MM.1S (cell line): Measurements from ENCODE around the gene GPC5.

Source experiments
- EZH2 ChIP-seq: fragments of 300-600 bp; sonication (generic); optimal IDR thresholded peaks from 2 replicates; pipeline ENCODE3; 2017; ENCODE audit warnings: low read depth, mild to moderate bottlenecking, antibody characterized with exemption, low read length, mixed read lengths
- EZH2phosphoT487 ChIP-seq: fragments of 300-600 bp; sonication (generic); IDR thresholded peaks from 2 replicates; pipeline ENCODE4 v1.6.1; 2018; ENCODE audit warnings: antibody characterized with exemption, low read length
- TF ChIP-seq, protein P1 (sequence below): fragments of 300-600 bp; sonication (generic); IDR thresholded peaks from 2 replicates; pipeline ENCODE4 v1.5.1; 2016; ENCODE audit warnings: antibody characterized with exemption, low read length, mixed read lengths

DNA sequence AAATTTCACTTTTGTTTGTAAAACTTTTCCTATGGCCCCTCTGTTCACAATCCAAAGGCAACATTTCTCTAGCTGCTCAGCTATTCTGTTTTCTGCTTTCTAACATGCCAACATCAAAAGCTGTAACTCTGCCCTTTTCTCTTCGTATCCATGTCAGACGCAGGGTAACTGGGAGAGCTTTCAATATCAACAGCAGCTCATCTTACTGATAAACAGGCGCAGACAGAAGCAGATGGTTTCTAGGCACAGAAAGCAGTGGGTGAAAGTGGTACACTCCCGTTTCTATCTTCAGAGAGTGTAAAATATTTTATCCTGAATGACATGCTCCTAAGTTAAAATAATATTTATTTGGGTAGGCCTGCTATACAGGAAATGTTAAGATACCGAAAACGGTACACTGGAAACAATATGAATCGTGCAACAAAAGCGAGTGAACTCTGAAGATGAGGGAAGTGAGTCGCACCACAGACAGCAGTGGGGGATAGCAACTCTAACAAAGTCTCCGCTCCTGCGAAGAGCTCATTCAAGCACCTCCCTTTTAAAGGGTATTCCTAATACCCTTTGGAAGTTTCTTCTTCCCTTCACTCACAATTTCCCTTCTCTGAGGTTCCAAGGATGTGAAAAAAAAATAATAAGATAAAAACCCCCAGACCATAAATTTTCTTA lies 798.3 kb downstream of the GPC5 start:
- TF ChIP-seq, protein P1, sequence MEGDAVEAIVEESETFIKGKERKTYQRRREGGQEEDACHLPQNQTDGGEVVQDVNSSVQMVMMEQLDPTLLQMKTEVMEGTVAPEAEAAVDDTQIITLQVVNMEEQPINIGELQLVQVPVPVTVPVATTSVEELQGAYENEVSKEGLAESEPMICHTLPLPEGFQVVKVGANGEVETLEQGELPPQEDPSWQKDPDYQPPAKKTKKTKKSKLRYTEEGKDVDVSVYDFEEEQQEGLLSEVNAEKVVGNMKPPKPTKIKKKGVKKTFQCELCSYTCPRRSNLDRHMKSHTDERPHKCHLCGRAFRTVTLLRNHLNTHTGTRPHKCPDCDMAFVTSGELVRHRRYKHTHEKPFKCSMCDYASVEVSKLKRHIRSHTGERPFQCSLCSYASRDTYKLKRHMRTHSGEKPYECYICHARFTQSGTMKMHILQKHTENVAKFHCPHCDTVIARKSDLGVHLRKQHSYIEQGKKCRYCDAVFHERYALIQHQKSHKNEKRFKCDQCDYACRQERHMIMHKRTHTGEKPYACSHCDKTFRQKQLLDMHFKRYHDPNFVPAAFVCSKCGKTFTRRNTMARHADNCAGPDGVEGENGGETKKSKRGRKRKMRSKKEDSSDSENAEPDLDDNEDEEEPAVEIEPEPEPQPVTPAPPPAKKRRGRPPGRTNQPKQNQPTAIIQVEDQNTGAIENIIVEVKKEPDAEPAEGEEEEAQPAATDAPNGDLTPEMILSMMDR = no peak
- TF ChIP-seq EZH2 = no peak
- TF ChIP-seq EZH2phosphoT487 = no peak
